Measurements from ENCODE around the gene RANBP17. TPM values are rescaled to one million over a fixed set of nuclear protein-coding genes. Genes with fewer than 3 reads are reported as not detected.
"Not testable (repeated sequence)": the region's sequence is repeated elsewhere in the genome, so short reads cannot be mapped to it uniquely, and the experiment has no call there.

Gene RANBP17
- not detected for total RNA-seq

DNA sequence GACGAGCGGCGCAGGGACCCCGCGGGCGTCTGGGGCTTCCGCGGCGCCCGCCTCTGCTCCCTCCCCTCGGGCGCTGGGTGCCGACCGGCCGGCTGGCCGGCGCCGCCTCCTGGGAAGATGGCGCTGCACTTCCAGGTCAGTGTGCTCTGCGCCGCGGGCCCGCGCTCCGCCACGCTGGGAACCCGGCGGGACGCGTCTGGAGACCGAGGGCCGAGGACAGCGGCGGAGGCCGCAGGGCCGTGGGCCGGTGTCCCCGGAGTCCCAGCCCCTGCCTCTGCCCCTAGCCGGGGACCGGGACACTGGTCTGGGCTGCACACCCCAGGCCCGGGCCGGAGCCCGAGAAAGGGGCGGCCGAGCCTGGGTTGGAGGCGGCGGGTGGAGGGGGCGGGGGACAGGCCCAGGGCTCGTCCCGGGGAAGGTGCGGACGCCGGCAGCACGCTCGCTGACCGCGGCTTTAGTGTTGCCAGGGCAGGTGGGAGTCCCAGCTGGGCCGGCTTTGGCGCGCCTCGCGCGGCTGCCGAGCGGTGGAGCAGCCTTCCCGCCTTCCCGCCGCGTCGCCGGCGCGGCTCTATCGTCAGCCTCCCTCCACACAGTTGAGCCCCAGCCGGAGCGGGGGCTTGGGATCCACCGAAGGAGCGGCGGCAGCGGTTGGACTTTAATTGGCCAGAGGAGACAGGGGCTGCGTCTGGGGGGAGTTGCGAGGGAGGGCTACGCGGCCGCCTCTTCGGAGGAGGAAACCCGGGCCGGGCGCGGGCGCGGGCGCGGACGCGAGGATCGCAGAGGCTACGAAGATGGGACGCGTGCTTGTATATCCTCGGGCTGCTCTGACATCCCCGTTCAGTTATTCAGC is at the start of gene RANBP17:
RANBP17 (plus strand) TSS at position 102 of the 850 bp plus-strand sequence.
- intact Hi-C loops (cut with micrococcal nuclease) = no loop called here
- peaks cover 18% of the 10 kb centered on the region for H3K9me3 Mint-ChIP-seq
- H3K4me1 Mint-ChIP-seq (ENCODE audit: low read depth) = peaks cover 5% of the 10 kb centered on the region
- peaks cover 14% of the 10 kb centered on the region for H3K36me3 Mint-ChIP-seq (ENCODE audit: low read depth)
- no peak for DNase-seq
- peaks cover 39% of the 10 kb centered on the region for H3K27me3 Mint-ChIP-seq (ENCODE audit: low read depth)
- H3K27ac Mint-ChIP-seq = no peak within 1 kb of the TSS
- CTCF ChIA-PET = no interaction called here
- no peak within 1 kb of the TSS for H3K4me3 Mint-ChIP-seq

GRCh38 chr5:170813231-170813630 is 48.6 kb upstream of the RANBP17 start:
- intact Hi-C loops (cut with micrococcal nuclease) = no loop called here
- no peaks in the 10 kb centered on the region for H3K4me1 Mint-ChIP-seq (ENCODE audit: low read depth)
- H3K27ac Mint-ChIP-seq = no peak overlapping the region
- no peaks in the 10 kb centered on the region for H3K9me3 Mint-ChIP-seq
- CTCF ChIA-PET = no interaction called here
- DNase-seq = no peak
- H3K27me3 Mint-ChIP-seq (ENCODE audit: low read depth) = peaks cover 9% of the 10 kb centered on the region
- H3K36me3 Mint-ChIP-seq (ENCODE audit: low read depth) = no peaks in the 10 kb centered on the region
- no peak overlapping the region for H3K4me3 Mint-ChIP-seq

DNA sequence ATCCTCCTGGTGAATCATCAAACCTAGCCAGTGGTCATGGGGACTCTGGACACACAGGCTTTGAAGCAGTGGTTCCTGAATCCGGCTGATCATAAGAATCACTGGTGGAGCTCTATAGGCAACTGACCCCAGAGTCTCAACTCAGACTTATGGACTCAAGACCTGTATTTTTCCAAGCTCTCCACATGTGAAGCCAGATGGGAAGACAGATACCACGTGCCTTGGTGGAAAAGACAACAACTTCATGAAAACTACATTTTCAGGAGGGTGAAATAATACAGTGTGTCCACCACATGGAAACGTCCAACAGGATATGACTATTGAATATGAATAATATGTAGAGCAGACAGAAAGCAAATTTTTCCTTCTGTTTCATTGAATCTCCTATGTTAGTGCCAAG is 44.6 kb upstream of the RANBP17 start:
- Mint-ChIP-seq H3K9me3 (no peaks in the 10 kb centered on the region), H3K4me1 (ENCODE audit: low read depth) (no peaks in the 10 kb centered on the region), H3K27me3 (ENCODE audit: low read depth) (peaks cover 3% of the 10 kb centered on the region), H3K36me3 (ENCODE audit: low read depth) (no peaks in the 10 kb centered on the region), H3K27ac (no peak overlapping the region), H3K4me3 (no peak overlapping the region)
- intact Hi-C loops (cut with micrococcal nuclease) = no loop called here
- DNase-seq = no peak
- CTCF ChIA-PET = no interaction called here

GRCh38 chr5:170818232-170818631 is 43.6 kb upstream of the RANBP17 start:
- intact Hi-C loops (cut with micrococcal nuclease) = no loop called here
- CTCF ChIA-PET = no interaction called here
- Mint-ChIP-seq H3K27me3 (ENCODE audit: low read depth) (peaks cover 3% of the 10 kb centered on the region), H3K27ac (no peak overlapping the region), H3K4me1 (ENCODE audit: low read depth) (no peaks in the 10 kb centered on the region), H3K4me3 (no peak overlapping the region), H3K36me3 (ENCODE audit: low read depth) (no peaks in the 10 kb centered on the region), H3K9me3 (no peaks in the 10 kb centered on the region)
- no peak for DNase-seq

GRCh38 chr5:170819824-170820223 is 42.0 kb upstream of the RANBP17 start:
- intact Hi-C loops (cut with micrococcal nuclease) = no loop called here
- no peak overlapping the region for H3K27ac Mint-ChIP-seq
- CTCF ChIA-PET = no interaction called here
- H3K27me3 Mint-ChIP-seq (ENCODE audit: low read depth) = peaks cover 3% of the 10 kb centered on the region
- no peak overlapping the region for H3K4me3 Mint-ChIP-seq
- H3K4me1 Mint-ChIP-seq (ENCODE audit: low read depth) = no peaks in the 10 kb centered on the region
- DNase-seq = no peak
- no peaks in the 10 kb centered on the region for H3K9me3 Mint-ChIP-seq
- H3K36me3 Mint-ChIP-seq (ENCODE audit: low read depth) = no peaks in the 10 kb centered on the region

DNA sequence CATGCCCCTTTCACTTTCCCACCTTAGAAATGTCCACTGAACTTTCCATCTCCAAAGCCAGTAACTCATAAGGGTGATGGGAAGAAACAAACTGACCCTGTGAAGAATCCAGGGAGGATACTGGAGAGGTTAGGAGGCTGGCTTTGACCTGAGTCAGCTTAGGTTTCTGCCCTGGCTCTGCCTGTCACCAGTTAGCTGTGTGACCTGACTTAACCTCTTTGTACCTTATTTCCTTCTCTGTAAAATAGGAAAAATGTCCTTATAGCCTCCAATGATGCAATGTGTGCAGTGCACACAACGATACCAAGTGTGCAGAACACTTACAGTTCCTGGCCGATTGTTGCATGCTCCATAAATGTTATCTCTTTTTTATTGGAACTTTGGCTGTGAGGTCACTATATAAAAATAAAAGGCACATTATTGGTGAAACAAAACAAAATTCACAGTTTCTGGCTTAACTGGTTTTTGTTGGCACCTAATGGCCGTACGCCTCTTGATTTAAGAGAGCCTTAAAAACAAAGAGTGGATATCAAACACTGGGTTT is 40.5 kb upstream of the RANBP17 start:
- H3K4me1 Mint-ChIP-seq (ENCODE audit: low read depth) = no peaks in the 10 kb centered on the region
- DNase-seq = no peak
- H3K27ac Mint-ChIP-seq = no peak overlapping the region
- no peak overlapping the region for H3K4me3 Mint-ChIP-seq
- H3K36me3 Mint-ChIP-seq (ENCODE audit: low read depth) = no peaks in the 10 kb centered on the region
- H3K27me3 Mint-ChIP-seq (ENCODE audit: low read depth) = no peaks in the 10 kb centered on the region
- CTCF ChIA-PET = no interaction called here
- intact Hi-C loops (cut with micrococcal nuclease) = no loop called here
- no peaks in the 10 kb centered on the region for H3K9me3 Mint-ChIP-seq

- intact Hi-C loops (cut with micrococcal nuclease) = no loop called here
Observed at GRCh38 chr5:170826117-170826516, 35.7 kb upstream of the RANBP17 start.

GRCh38 chr5:170832241-170832640 is 29.6 kb upstream of the RANBP17 start:
- CTCF ChIA-PET = no interaction called here
- H3K36me3 Mint-ChIP-seq (ENCODE audit: low read depth) = no peaks in the 10 kb centered on the region

More at GRCh38 chr5:170826117-170826516, 35.7 kb upstream of the RANBP17 start:
- H3K27me3 Mint-ChIP-seq (ENCODE audit: low read depth) = no peaks in the 10 kb centered on the region
- no peaks in the 10 kb centered on the region for H3K9me3 Mint-ChIP-seq
- no peak overlapping the region for H3K4me3 Mint-ChIP-seq
- CTCF ChIA-PET = interaction anchor here (0.5 kb wide), 1 partner anchor 77 kb away, joined by 4 read pairs; no protein-coding TSS in a partner anchor
- DNase-seq = no peak
- H3K27ac Mint-ChIP-seq = no peak overlapping the region
- no peaks in the 10 kb centered on the region for H3K36me3 Mint-ChIP-seq (ENCODE audit: low read depth)
- H3K4me1 Mint-ChIP-seq (ENCODE audit: low read depth) = no peaks in the 10 kb centered on the region

GRCh38 chr5:170833981-170834380 is 27.8 kb upstream of the RANBP17 start:
- intact Hi-C loops (cut with micrococcal nuclease); H3K9me3 Mint-ChIP-seq; H3K36me3 Mint-ChIP-seq (ENCODE audit: low read depth): not testable (repeated sequence)

More at GRCh38 chr5:170832241-170832640, 29.6 kb upstream of the RANBP17 start:
- no peaks in the 10 kb centered on the region for H3K27me3 Mint-ChIP-seq (ENCODE audit: low read depth)
- H3K9me3 Mint-ChIP-seq = peaks cover 2% of the 10 kb centered on the region
- no peaks in the 10 kb centered on the region for H3K4me1 Mint-ChIP-seq (ENCODE audit: low read depth)
- H3K4me3 Mint-ChIP-seq = no peak overlapping the region
- DNase-seq = no peak
- intact Hi-C loops (cut with micrococcal nuclease) = no loop called here
- H3K27ac Mint-ChIP-seq = no peak overlapping the region

DNA sequence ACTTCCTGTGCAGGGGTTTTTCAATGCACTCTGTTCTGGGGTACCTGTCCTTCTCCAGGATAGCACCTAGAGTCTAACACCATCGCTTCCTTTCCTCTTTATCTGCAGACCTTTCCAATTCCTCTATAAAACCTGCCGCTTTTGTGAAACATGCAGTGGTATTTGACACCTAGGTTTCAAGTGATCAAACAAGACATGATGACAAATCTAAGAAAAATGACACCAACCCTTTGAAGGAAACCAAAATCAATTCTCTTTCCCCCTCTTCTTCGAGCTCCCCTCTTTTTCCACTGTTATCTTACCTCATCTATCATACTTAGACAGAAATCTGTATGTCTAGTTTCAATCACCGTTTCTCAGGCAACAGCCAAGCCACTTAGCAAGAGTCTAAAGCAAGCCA is 25.6 kb upstream of the RANBP17 start:
- Mint-ChIP-seq H3K4me1 (ENCODE audit: low read depth) (no peaks in the 10 kb centered on the region), H3K36me3 (ENCODE audit: low read depth) (no peaks in the 10 kb centered on the region), H3K4me3 (no peak overlapping the region), H3K27ac (no peak overlapping the region), H3K27me3 (ENCODE audit: low read depth) (no peaks in the 10 kb centered on the region), H3K9me3 (peaks cover 2% of the 10 kb centered on the region)
- DNase-seq = no peak
- CTCF ChIA-PET = no interaction called here
- intact Hi-C loops (cut with micrococcal nuclease) = no loop called here

More at GRCh38 chr5:170833981-170834380, 27.8 kb upstream of the RANBP17 start:
- H3K4me3 Mint-ChIP-seq; H3K27ac Mint-ChIP-seq; H3K27me3 Mint-ChIP-seq (ENCODE audit: low read depth); H3K4me1 Mint-ChIP-seq (ENCODE audit: low read depth); DNase-seq; CTCF ChIA-PET: not testable (repeated sequence)

- CTCF ChIA-PET = no interaction called here
- no peak for DNase-seq
- H3K9me3 Mint-ChIP-seq = no peaks in the 10 kb centered on the region
- no peaks in the 10 kb centered on the region for H3K36me3 Mint-ChIP-seq (ENCODE audit: low read depth)
- intact Hi-C loops (cut with micrococcal nuclease) = no loop called here
- H3K27ac Mint-ChIP-seq = no peak overlapping the region
- H3K27me3 Mint-ChIP-seq (ENCODE audit: low read depth) = peaks cover 7% of the 10 kb centered on the region
- H3K4me1 Mint-ChIP-seq (ENCODE audit: low read depth) = no peaks in the 10 kb centered on the region
- no peak overlapping the region for H3K4me3 Mint-ChIP-seq
Observed at GRCh38 chr5:170843870-170844269, 17.9 kb upstream of the RANBP17 start.

- Mint-ChIP-seq H3K4me3 (no peak overlapping the region), H3K27ac (no peak overlapping the region), H3K9me3 (no peaks in the 10 kb centered on the region), H3K36me3 (ENCODE audit: low read depth) (no peaks in the 10 kb centered on the region), H3K4me1 (ENCODE audit: low read depth) (no peaks in the 10 kb centered on the region), H3K27me3 (ENCODE audit: low read depth) (peaks cover 7% of the 10 kb centered on the region)
- CTCF ChIA-PET = no interaction called here
- intact Hi-C loops (cut with micrococcal nuclease) = no loop called here
- no peak for DNase-seq
Observed at GRCh38 chr5:170844651-170845050, 17.2 kb upstream of the RANBP17 start.

GRCh38 chr5:170846416-170846815 is 15.4 kb upstream of the RANBP17 start:
- Mint-ChIP-seq H3K36me3 (ENCODE audit: low read depth) (no peaks in the 10 kb centered on the region), H3K9me3 (no peaks in the 10 kb centered on the region), H3K4me3 (no peak overlapping the region), H3K27me3 (ENCODE audit: low read depth) (peaks cover 7% of the 10 kb centered on the region), H3K4me1 (ENCODE audit: low read depth) (no peaks in the 10 kb centered on the region), H3K27ac (no peak overlapping the region)
- intact Hi-C loops (cut with micrococcal nuclease) = no loop called here
- DNase-seq = no peak
- CTCF ChIA-PET = no interaction called here
